Activated naive CD4-positive, alpha-beta T cell treated with anti-CD3 and anti-CD28 coated beads, Interleukin-2, amount 50 U/mL, for 16 hours (primary cell): Measurements from ENCODE around the gene RPS14.
A peak's percentile ranks its signal among the peaks of the same experiment; 100 is the strongest.

Source experiments
- DNase-seq: peaks from one replicate; pipeline ENCODE4 v3.0.0-alpha.2; 2020

Gene RPS14

GRCh38 chr5:150412319-150413175, 37.0 kb downstream of the RPS14 start, which contains the start of gene CD74:
TSS of gene CD74 (minus strand) at chr5:150412910. CDS start at chr5:150412749, 161 bp downstream.
- peak; percentile 91 for DNase-seq

- DNase-seq = peak; percentile 71
These were observed 38.1 kb downstream of the RPS14 start for GRCh38 chr5:150411245-150411979.

GRCh38 chr5:150410524-150411244, 38.9 kb downstream of the RPS14 start:
- peak; percentile 45 for DNase-seq

- DNase-seq = peak; percentile 33
These were observed 39.7 kb downstream of the RPS14 start for GRCh38 chr5:150409638-150410523.

- no peak for DNase-seq
These were observed 41.2 kb downstream of the RPS14 start for GRCh38 chr5:150408231-150408943.

- DNase-seq = no peak
These were observed 42.3 kb downstream of the RPS14 start for GRCh38 chr5:150407096-150407720.

- no peak for DNase-seq
These were observed 42.8 kb downstream of the RPS14 start for GRCh38 chr5:150406723-150407095.

- DNase-seq = no peak
These were observed 43.3 kb downstream of the RPS14 start for GRCh38 chr5:150406103-150406722.

GRCh38 chr5:150404941-150405816, 44.4 kb downstream of the RPS14 start:
- no peak for DNase-seq

GRCh38 chr5:150404535-150404934, 45.0 kb downstream of the RPS14 start:
- DNase-seq = no peak

GRCh38 chr5:150404121-150404520, 45.4 kb downstream of the RPS14 start:
- DNase-seq = no peak

- DNase-seq = no peak
These were observed 46.6 kb downstream of the RPS14 start for GRCh38 chr5:150402901-150403342.

- no peak for DNase-seq
These were observed 47.2 kb downstream of the RPS14 start for GRCh38 chr5:150402229-150402773.

GRCh38 chr5:150401376-150402228, 47.9 kb downstream of the RPS14 start:
- DNase-seq = no peak

- no peak for DNase-seq
These were observed 48.5 kb downstream of the RPS14 start for GRCh38 chr5:150401076-150401375.

- no peak for DNase-seq
These were observed 49.0 kb downstream of the RPS14 start for GRCh38 chr5:150400316-150401075.

- DNase-seq = no peak
These were observed 49.9 kb downstream of the RPS14 start for GRCh38 chr5:150399524-150400211.
